HCT116 (cell line): ENCODE measurements around the gene SGIP1. TPM values are rescaled to one million over a fixed set of nuclear protein-coding genes. Genes with fewer than 3 reads are reported as not detected.

Experiments
- ATAC-seq: fragments of 200-7000 bp; cut with Tn5 transposase; 2 replicates; pipeline ENCODE4 v1.9.1; 2020; ENCODE audit warnings: mild to moderate bottlenecking, moderate library complexity
- BruUV-seq: library from RNA; stranded (reverse); fragments of 400-500 nt; replicated peaks from 2 replicates; lab custom pipeline; 2021; lab: Mats Ljungman, UMichigan
- CTCF ChIA-PET: fragments of 300-600 bp; sonication (Branson Sonifier 250); formaldehyde crosslinking; loops from one replicate; lab custom pipeline; 2021; ENCODE audit warnings: antibody characterized with exemption; lab: Charles Lee
- POLR2A ChIA-PET: fragments of 300-600, 350-600 bp; sonication (Branson Sonifier 250); formaldehyde crosslinking; loops from one replicate; lab custom pipeline; 2021; ENCODE audit warnings: antibody characterized with exemption; lab: Charles Lee
- RAD21 ChIA-PET, 2 experiments: fragments of 300-600 bp; sonication (Branson Sonifier 250); formaldehyde crosslinking; loops; one replicate each; lab custom pipeline; 2023; ENCODE audit warnings: low total read pairs in 2 of 2; ENCODE audit not compliant: uncharacterized antibody in 2 of 2, unreplicated experiment in 2 of 2, low non-redundant PET in 1 of 2; lab: Charles Lee
- DNase-seq: peaks from one replicate; pipeline ENCODE4 v3.0.0-alpha.2; 2010; ENCODE audit warnings: low read depth, low spot score
- H2AFZ ChIP-seq: fragments of 200-600 bp; shearing (Covaris generic), sonication (generic); 2 replicates; pipeline ENCODE4 v1.6.1; 2017; ENCODE audit warnings: low read depth, mixed run types, mixed read lengths, antibody characterized with exemption, low read length; ENCODE audit not compliant: poor library complexity, severe bottlenecking
- H3K27ac ChIP-seq: 2 replicates; pipeline ENCODE4 v1.5.1; 2012; ENCODE audit warnings: low read depth, low read length
- H3K27me3 ChIP-seq: fragments of 200-600 bp; sonication (generic); 2 replicates; pipeline ENCODE4 v1.6.1; 2016; ENCODE audit warnings: mixed run types, low read length, mixed read lengths; ENCODE audit not compliant: insufficient read depth
- H3K36me3 ChIP-seq, 2 experiments: fragments of 200-500 bp in 1 of 2; fragments of 200-600 bp in 1 of 2; sonication (Bioruptor generic) in 1 of 2; sonication (generic) in 1 of 2; 2 replicates each; pipeline versions ENCODE4 v1.5.1 to v1.6.1; 2014 to 2016; ENCODE audit warnings: low read length in 2 of 2, inconsistent platforms in 1 of 2, mixed read lengths in 1 of 2, mixed run types in 1 of 2; ENCODE audit not compliant: insufficient read depth in 2 of 2, control insufficient read depth in 1 of 2
- H3K4me1 ChIP-seq, 2 experiments: fragments of 200-600 bp in 1 of 2; sonication (generic) in 1 of 2; 2 replicates each; pipeline versions ENCODE4 v1.5.1 to v1.6.1; 2012 to 2017; ENCODE audit warnings: low read length in 2 of 2, inconsistent platforms in 1 of 2, mild to moderate bottlenecking in 1 of 2, mixed read lengths in 1 of 2, mixed run types in 1 of 2, moderate library complexity in 1 of 2; ENCODE audit not compliant: insufficient read depth in 2 of 2, control insufficient read depth in 1 of 2
- H3K4me2 ChIP-seq: fragments of 200-600 bp; sonication (generic); 2 replicates; pipeline ENCODE4 v1.6.1; 2017; ENCODE audit warnings: mixed run types, low read length, mixed read lengths
- H3K4me3 ChIP-seq, 2 experiments: fragments of 200-600 bp in 1 of 2; sonication (generic) in 1 of 2; replicated peaks in 1 of 2; 2 replicates each; pipeline ENCODE4 v1.5.1; 2011 to 2016; ENCODE audit warnings: low read length in 2 of 2, control low read depth in 1 of 2, low read depth in 1 of 2, mild to moderate bottlenecking in 1 of 2, mixed read lengths in 1 of 2, mixed run types in 1 of 2
- H3K79me2 ChIP-seq: fragments of 200-600 bp; sonication (generic); 2 replicates; pipeline ENCODE4 v1.6.1; 2017; ENCODE audit warnings: mild to moderate bottlenecking, mixed run types, low read length, moderate library complexity, mixed read lengths; ENCODE audit not compliant: insufficient read depth
- H3K9ac ChIP-seq: fragments of 200-600 bp; sonication (generic); 2 replicates; pipeline ENCODE4 v1.6.1; 2016; ENCODE audit warnings: low read length, mixed read lengths
- H3K9me2 ChIP-seq: fragments of 200-600 bp; sonication (generic), shearing (Covaris generic); 2 replicates; pipeline ENCODE4 v1.6.1; 2017; ENCODE audit warnings: mixed run types, mild to moderate bottlenecking, moderate library complexity; ENCODE audit not compliant: insufficient read depth
- H3K9me3 ChIP-seq, 2 experiments: fragments of 200-500 bp in 1 of 2; fragments of 200-600 bp in 1 of 2; sonication (Bioruptor generic) in 1 of 2; sonication (generic) in 1 of 2; 2 replicates each; pipeline ENCODE4 v1.6.1; 2014 to 2017; ENCODE audit warnings: low read length in 2 of 2, mixed read lengths in 2 of 2, inconsistent platforms in 1 of 2, low read depth in 1 of 2, mild to moderate bottlenecking in 1 of 2, mixed run types in 1 of 2, moderate library complexity in 1 of 2; ENCODE audit not compliant: control insufficient read depth in 1 of 2, insufficient read depth in 1 of 2
- H4K20me1 ChIP-seq: fragments of 200-600 bp; sonication (generic), shearing (Covaris generic); 2 replicates; pipeline ENCODE4 v1.6.1; 2017; ENCODE audit warnings: mixed run types, mild to moderate bottlenecking, moderate library complexity; ENCODE audit not compliant: insufficient read depth
- ATF3 ChIP-seq: IDR thresholded peaks from 2 replicates; pipeline ENCODE4 v1.6.1; 2012
- CBX3 ChIP-seq: IDR thresholded peaks from 2 replicates; pipeline ENCODE4 v1.6.1; 2012; ENCODE audit warnings: low read depth
- CEBPB ChIP-seq: IDR thresholded peaks from 2 replicates; pipeline ENCODE4 v1.6.1; 2012; ENCODE audit warnings: low read depth
- CTCF ChIP-seq, 3 experiments: fragments of 200-600 bp in 1 of 3; sonication (generic) in 1 of 3; IDR thresholded peaks in 2 of 3; conservative IDR thresholded peaks in 1 of 3; 2 replicates each; pipeline ENCODE4 v1.5.1; 2012 to 2017; ENCODE audit warnings: low read depth in 2 of 3, low read length in 2 of 3, antibody characterized with exemption in 1 of 3, borderline replicate concordance in 1 of 3, control low read depth in 1 of 3, mild to moderate bottlenecking in 1 of 3, mixed read lengths in 1 of 3, mixed run types in 1 of 3, moderate library complexity in 1 of 3; ENCODE audit not compliant: insufficient read depth in 1 of 3
- ELF1 ChIP-seq: IDR thresholded peaks from 2 replicates; pipeline ENCODE4 v1.6.1; 2012; ENCODE audit warnings: low read depth, borderline replicate concordance
- EZH2 ChIP-seq: fragments of 200-600 bp; sonication (generic); IDR thresholded peaks from 2 replicates; pipeline ENCODE4 v1.6.1; 2017; ENCODE audit warnings: antibody characterized with exemption, mixed run types
- JUND ChIP-seq: IDR thresholded peaks from 2 replicates; pipeline ENCODE4 v1.6.1; 2012
- MAX ChIP-seq: IDR thresholded peaks from 2 replicates; pipeline ENCODE4 v1.6.1; 2012
- POLR2A ChIP-seq: IDR thresholded peaks from 2 replicates; pipeline ENCODE4 v1.7.0; 2011; ENCODE audit warnings: borderline replicate concordance; ENCODE audit not compliant: insufficient read depth, insufficient read length; ENCODE audit errors: extremely low read depth
- POLR2AphosphoS5 ChIP-seq: IDR thresholded peaks from 2 replicates; pipeline ENCODE4 v1.6.1; 2011; ENCODE audit warnings: mild to moderate bottlenecking, low read depth, low read length, moderate library complexity
- RAD21 ChIP-seq: IDR thresholded peaks from 2 replicates; pipeline ENCODE4 v1.6.1; 2012; ENCODE audit warnings: low read depth, mild to moderate bottlenecking
- SP1 ChIP-seq: IDR thresholded peaks from 2 replicates; pipeline ENCODE4 v1.6.1; 2012; ENCODE audit warnings: low read depth
- TCF7L2 ChIP-seq: IDR thresholded peaks from 2 replicates; pipeline ENCODE4 v1.7.0; 2011; ENCODE audit warnings: borderline replicate concordance, inconsistent platforms; ENCODE audit not compliant: insufficient read depth, insufficient read length; ENCODE audit errors: extremely low read depth
- YY1 ChIP-seq: IDR thresholded peaks from 2 replicates; pipeline ENCODE4 v1.6.1; 2011; ENCODE audit warnings: low read length, low read depth, moderate library complexity, mild to moderate bottlenecking; ENCODE audit not compliant: insufficient replicate concordance; ENCODE audit errors: extremely low read depth
- ZBTB33 ChIP-seq: IDR thresholded peaks from 2 replicates; pipeline ENCODE4 v1.6.1; 2011; ENCODE audit warnings: mild to moderate bottlenecking, low read length, moderate library complexity; ENCODE audit not compliant: insufficient replicate concordance; ENCODE audit errors: extremely low read depth
- ZFX ChIP-seq: fragments of 450-650 bp; IDR thresholded peaks from 2 replicates; pipeline ENCODE4 v1.6.1; 2017
- ZNF274 ChIP-seq: fragments of 200-500 bp; sonication (Bioruptor generic); IDR thresholded peaks from 2 replicates; pipeline ENCODE4 v1.6.1; 2014; ENCODE audit warnings: mild to moderate bottlenecking, low read depth, low read length, inconsistent platforms
- intact Hi-C: fragments of 100-400 bp; cut with micrococcal nuclease; formaldehyde crosslinking; loops from 2 replicates; pipeline ENCODE4 v1.10.0; 2022
- total RNA-seq: library from RNA; stranded (reverse); gene quantifications from one replicate; pipeline ENCODE4 v1.2.1, GENCODE V29; 2021; ENCODE audit not compliant: unreplicated experiment

Gene SGIP1
- total RNA-seq, 1 experiment from 2014 or later: 0.15 TPM

GRCh38 chr1:66760506-66760905 lies 226.6 kb downstream of the SGIP1 start:
- H4K20me1 ChIP-seq: no peaks in the 10 kb centered on the region
- no peaks in the 10 kb centered on the region for H3K79me2 ChIP-seq
- RAD21 ChIA-PET: no interaction called here
- no peak overlapping the region for H3K27ac ChIP-seq
- ATAC-seq: no peak
- H3K36me3 ChIP-seq: no peaks in the 10 kb centered on the region
- no peak overlapping the region for H3K9ac ChIP-seq
- TF ChIP-seq POLR2A (no peak), CTCF (IDR thresholded peaks at IDR 0.05 in 2 of 3, conservative IDR thresholded peaks at IDR 0.05 in 1 of 3; ENCODE audit: borderline replicate concordance in 1 of 3, insufficient read depth in 1 of 3, low read depth in 2 of 3, low read length in 2 of 3) (no peak), YY1 (no peak), TCF7L2 (no peak), RAD21 (no peak), JUND (no peak), CEBPB (no peak), CBX3 (no peak), ZNF274 (no peak), ATF3 (no peak), MAX (no peak), POLR2AphosphoS5 (no peak), ZBTB33 (no peak), ZFX (no peak), ELF1 (no peak), EZH2 (no peak), SP1 (no peak)
- no peaks in the 10 kb centered on the region for H3K9me2 ChIP-seq
- H3K9me3 ChIP-seq: no peaks in the 10 kb centered on the region
- H3K27me3 ChIP-seq: no peaks in the 10 kb centered on the region
- H3K4me1 ChIP-seq: 0 out of 4 replicates have a peak, but pooled peaks cover 0 to 2% of the 10 kb centered on the region in 2 experiments
- CTCF ChIA-PET: interaction anchor here (3.6 kb wide), 1 partner anchor 452 kb away, joined by 17 read pairs; no protein-coding TSS in a partner anchor
- POLR2A ChIA-PET: no interaction called here
- no peak for DNase-seq
- no peak overlapping the region for H3K4me3 ChIP-seq
- no peak overlapping the region for H2AFZ ChIP-seq
- H3K4me2 ChIP-seq: no peak overlapping the region
- BruUV-seq: no TSS peak
- intact Hi-C loops: no loop called here
